SU-DHL-6 (cell line): ENCODE measurements around the gene SRBD1.

Experiments used
- H2AFZ ChIP-seq: fragments of 200-600 bp; sonication (generic); 2 replicates; pipeline ENCODE4 v1.6.1; 2014; ENCODE audit warnings: low read depth, mild to moderate bottlenecking, moderate library complexity, mixed read lengths, antibody characterized with exemption, low read length; ENCODE audit not compliant: severe bottlenecking
- H3F3A ChIP-seq: fragments of 200-600 bp; shearing (Covaris generic); 2 replicates; pipeline ENCODE4 v1.6.0; 2016; ENCODE audit warnings: antibody characterized with exemption, mild to moderate bottlenecking; ENCODE audit not compliant: insufficient read depth
- H3K27ac ChIP-seq: fragments of 200-600 bp; sonication (generic); 2 replicates; pipeline ENCODE4 v1.5.1; 2016; ENCODE audit warnings: low read depth, mild to moderate bottlenecking, low read length, moderate library complexity, mixed read lengths
- H3K27me3 ChIP-seq: fragments of 200-600 bp; sonication (generic), shearing (Covaris generic); 2 replicates; pipeline ENCODE4 v1.6.0; 2014; ENCODE audit warnings: mild to moderate bottlenecking, low read length
- H3K36me3 ChIP-seq: fragments of 200-600 bp; sonication (generic); 2 replicates; pipeline ENCODE4 v1.6.1; 2014; ENCODE audit warnings: mild to moderate bottlenecking, low read length, mixed read lengths
- H3K4me2 ChIP-seq: fragments of 300-600, 200-600 bp; shearing (Covaris generic), sonication (generic); 2 replicates; pipeline ENCODE4 v1.6.0; 2014; ENCODE audit warnings: low read length, low read depth, mild to moderate bottlenecking; ENCODE audit not compliant: poor library complexity, severe bottlenecking
- H3K4me3 ChIP-seq: fragments of 200-600 bp; sonication (generic); 2 replicates; pipeline ENCODE4 v1.5.1; 2014; ENCODE audit warnings: antibody characterized with exemption, low read length, mild to moderate bottlenecking, mixed read lengths; ENCODE audit not compliant: insufficient read depth, poor library complexity, severe bottlenecking
- H3K79me2 ChIP-seq: fragments of 200-600 bp; sonication (generic); 2 replicates; pipeline ENCODE4 v1.6.1; 2014; ENCODE audit warnings: mild to moderate bottlenecking, low read length, moderate library complexity; ENCODE audit not compliant: insufficient read depth
- H3K9ac ChIP-seq: fragments of 200-600 bp; sonication (generic); 2 replicates; pipeline ENCODE4 v1.7.0; 2014; ENCODE audit warnings: mild to moderate bottlenecking, low read length
- H3K9me2 ChIP-seq: fragments of 200-600 bp; sonication (generic); replicated peaks from 2 replicates; pipeline ENCODE4 v1.6.1; 2014; ENCODE audit warnings: low read length; ENCODE audit not compliant: insufficient read depth
- H3K9me3 ChIP-seq: fragments of 200-600 bp; sonication (generic); 2 replicates; pipeline ENCODE4 v1.6.1; 2014; ENCODE audit warnings: low read length, mixed read lengths; ENCODE audit not compliant: insufficient read depth
- H4K20me1 ChIP-seq: fragments of 200-600 bp; sonication (generic); 2 replicates; pipeline ENCODE4 v1.6.1; 2014; ENCODE audit warnings: low read depth, mild to moderate bottlenecking, antibody characterized with exemption, low read length, moderate library complexity, mixed read lengths
- CTCF ChIP-seq: fragments of 200-600 bp; sonication (generic); IDR thresholded peaks from one replicate; pipeline ENCODE4 v1.5.1; 2017; ENCODE audit warnings: antibody characterized with exemption, mild to moderate bottlenecking, low read length, moderate library complexity; ENCODE audit not compliant: insufficient read depth, poor library complexity, severe bottlenecking
- EZH2phosphoT487 ChIP-seq: fragments of 200-600 bp; sonication (generic), shearing (Covaris generic); conservative IDR thresholded peaks from 2 replicates; pipeline ENCODE4 v1.6.1; 2018; ENCODE audit warnings: mild to moderate bottlenecking, antibody characterized with exemption, low read length, moderate library complexity, mixed read lengths

SRBD1 gene

GRCh38 chr2:45647986-45648520, 37.0 kb upstream of the SRBD1 start:
- H4K20me1 ChIP-seq = no peaks in the 10 kb centered on the region
- no peak overlapping the region for H3K27ac ChIP-seq
- no peaks in the 10 kb centered on the region for H3K36me3 ChIP-seq

GRCh38 chr2:45647356-45647755, 36.3 kb upstream of the SRBD1 start:
- no peaks in the 10 kb centered on the region for H3K9me2 ChIP-seq
- 0 out of 2 replicates have a peak, but pooled peaks cover 3% of the 10 kb centered on the region for H3F3A ChIP-seq
- no peaks in the 10 kb centered on the region for H3K36me3 ChIP-seq
- H3K9ac ChIP-seq = no peak overlapping the region
- no peak overlapping the region for H2AFZ ChIP-seq
- no peak overlapping the region for H3K4me2 ChIP-seq
- H3K9me3 ChIP-seq = no peaks in the 10 kb centered on the region
- no peak overlapping the region for H3K27ac ChIP-seq
- TF ChIP-seq CTCF = no peak
- TF ChIP-seq EZH2phosphoT487 = no peak
- no peak overlapping the region for H3K4me3 ChIP-seq
- H4K20me1 ChIP-seq = no peaks in the 10 kb centered on the region
- no peaks in the 10 kb centered on the region for H3K79me2 ChIP-seq
- no peaks in the 10 kb centered on the region for H3K27me3 ChIP-seq

More at GRCh38 chr2:45647986-45648520, 37.0 kb upstream of the SRBD1 start:
- Histone ChIP-seq H2AFZ (no peak overlapping the region), H3K4me3 (no peak overlapping the region), H3K9ac (no peak overlapping the region), H3K79me2 (no peaks in the 10 kb centered on the region), H3K27me3 (peaks cover 2% of the 10 kb centered on the region; the same call in 1 of the 2 replicates), H3K4me2 (no peak overlapping the region), H3K9me2 (no peaks in the 10 kb centered on the region), H3K9me3 (no peaks in the 10 kb centered on the region), H3F3A (0 out of 2 replicates have a peak, but pooled peaks cover 3% of the 10 kb centered on the region)
- TF ChIP-seq EZH2phosphoT487 (no peak), CTCF (no peak)

GRCh38 chr2:45646289-45646688, 35.2 kb upstream of the SRBD1 start:
- H3K36me3 ChIP-seq = no peaks in the 10 kb centered on the region
- no peak overlapping the region for H3K9ac ChIP-seq
- no peak overlapping the region for H3K27ac ChIP-seq
- H3K9me3 ChIP-seq = no peaks in the 10 kb centered on the region
- H3K9me2 ChIP-seq = no peaks in the 10 kb centered on the region
- no peak overlapping the region for H2AFZ ChIP-seq
- no peaks in the 10 kb centered on the region for H3K79me2 ChIP-seq
- TF ChIP-seq CTCF (no peak), EZH2phosphoT487 (no peak)
- H3K4me2 ChIP-seq = no peak overlapping the region
- H4K20me1 ChIP-seq = no peaks in the 10 kb centered on the region
- no peak overlapping the region for H3K4me3 ChIP-seq
- H3F3A ChIP-seq = 0 out of 2 replicates have a peak, but pooled peaks cover 3% of the 10 kb centered on the region
- no peaks in the 10 kb centered on the region for H3K27me3 ChIP-seq
